Measurements from ENCODE around the gene GMDS. TPM values are rescaled to one million over a fixed set of nuclear protein-coding genes. Genes with fewer than 3 reads are reported as not detected.

GMDS gene
- total RNA-seq, 1 experiment from 2014 or later = 27.6 TPM

DNA sequence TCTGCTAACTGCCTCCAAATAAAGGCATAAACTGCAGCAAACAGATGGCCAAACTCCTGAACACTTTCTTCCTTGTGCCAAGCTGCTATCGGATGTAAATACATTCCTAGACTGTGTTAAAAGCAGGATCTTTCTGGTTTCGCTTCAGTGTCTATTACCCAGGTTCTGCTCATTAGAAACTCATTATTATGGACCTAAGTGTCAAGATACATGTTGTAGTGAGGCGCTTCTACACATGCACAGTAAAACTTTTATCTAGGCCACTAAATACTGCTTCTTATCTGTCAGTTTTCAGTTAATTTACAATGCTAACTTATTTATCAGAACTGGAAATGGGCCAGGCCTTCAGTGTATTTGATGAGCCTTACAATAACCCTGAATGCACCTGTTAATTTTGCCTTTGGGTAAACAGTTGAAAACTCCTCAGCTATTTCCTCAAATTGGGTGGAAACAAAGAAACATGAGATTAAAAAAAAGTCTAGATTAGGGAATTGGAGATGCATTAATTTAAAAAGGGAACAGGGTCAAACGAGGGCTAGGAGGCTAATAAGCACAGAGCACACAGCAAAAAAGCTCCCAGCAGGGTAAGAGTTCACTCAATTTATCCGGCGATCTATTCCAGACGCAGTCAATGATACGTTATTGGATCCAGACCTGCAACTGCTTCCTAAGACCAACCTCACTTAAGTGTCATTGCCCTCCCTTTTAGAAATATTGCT lies 395.1 kb downstream of the GMDS start:
- H4K91ac ChIP-seq (ENCODE audit: insufficient read length, low read depth, low read length) = no peak overlapping the region
- H3K14ac ChIP-seq (ENCODE audit: insufficient read depth, low read length) = no peak overlapping the region
- H3K79me1 ChIP-seq (ENCODE audit: insufficient read depth, low read depth, low read length, poor library complexity, severe bottlenecking) = no peaks in the 10 kb centered on the region
- peaks cover 5% of the 10 kb centered on the region for H3K9me3 ChIP-seq (ENCODE audit: control insufficient read depth, low read depth, low read length)
- H4K8ac ChIP-seq (replicated peaks; ENCODE audit: insufficient read length, low read depth, low read length) = no peak overlapping the region
- H3K4me2 ChIP-seq (ENCODE audit: insufficient read depth, insufficient read length, low read length) = no peak overlapping the region
- peaks cover 0 to 1% of the 10 kb centered on the region in 2 experiments; a peak in 2 of 4 replicates for H3K4me1 Mint-ChIP-seq
- H4K20me1 ChIP-seq (ENCODE audit: control insufficient read depth, insufficient read depth, insufficient read length) = no peaks in the 10 kb centered on the region
- H4K5ac ChIP-seq (ENCODE audit: insufficient read length, low read depth, low read length) = no peak overlapping the region
- no peak overlapping the region for H3K18ac ChIP-seq (ENCODE audit: insufficient read length, low read depth, low read length)
- H3T11ph ChIP-seq (ENCODE audit: low read length) = no peak overlapping the region
- H3K27ac ChIP-seq (ENCODE audit: insufficient read length, low read depth, low read length) = no peak overlapping the region
- no peaks in the 10 kb centered on the region for H3K27me3 ChIP-seq (ENCODE audit: insufficient read depth, low read length)
- no peak overlapping the region for H3K9ac ChIP-seq (ENCODE audit: extremely low read depth, insufficient read length, low read length)
- no peaks in the 10 kb centered on the region for H3K4me1 ChIP-seq (ENCODE audit: insufficient read depth, low read length)
- WGBS (ENCODE audit: extremely low coverage, insufficient read length, low lambda C conversion rate) = no CpG with 5 or more reads among the region's 8 CpGs
- no peak overlapping the region for H3K4me3 Mint-ChIP-seq
- H3K27me3 Mint-ChIP-seq (ENCODE audit: low read depth) = no peaks in the 10 kb centered on the region
- H3K9me3 Mint-ChIP-seq = peaks cover 12 to 17% of the 10 kb centered on the region in 2 experiments
- TF ChIP-seq CTCF (conservative IDR thresholded peaks at IDR 0.05) = no peak
- no peak overlapping the region for H2AK5ac ChIP-seq (ENCODE audit: insufficient read length, low read length)
- H3K36me3 Mint-ChIP-seq (ENCODE audit: insufficient read depth in 1 of 3, low read depth in 3 of 3) = peaks cover 7 to 13% (median 12%) of the 10 kb centered on the region in 3 experiments
- H3K56ac ChIP-seq (ENCODE audit: insufficient read length, low read depth, low read length) = no peak overlapping the region
- H3K23ac ChIP-seq (ENCODE audit: insufficient read length, low read depth, low read length) = no peak overlapping the region
- H3K23me2 ChIP-seq (ENCODE audit: insufficient read length, low read depth, low read length, poor library complexity, severe bottlenecking) = no peaks in the 10 kb centered on the region
- no peak overlapping the region for H2AFZ ChIP-seq (ENCODE audit: low read length)
- H2BK120ac ChIP-seq (ENCODE audit: low read depth, low read length, poor library complexity, severe bottlenecking) = no peak overlapping the region
- no peak overlapping the region for H2BK5ac ChIP-seq (ENCODE audit: insufficient read length, low read length)
- no peak for DNase-seq
- H2BK20ac ChIP-seq (ENCODE audit: low read depth, low read length, poor library complexity, severe bottlenecking) = no peak overlapping the region
- H3K4ac ChIP-seq (ENCODE audit: low read depth, low read length) = no peak overlapping the region
- H2BK12ac ChIP-seq (ENCODE audit: insufficient read length, low read depth, low read length) = no peak overlapping the region
- H2BK15ac ChIP-seq (ENCODE audit: low read depth, low read length) = no peak overlapping the region
- peak overlapping the region in 1 of 3 experiments; percentile 36; a peak in 1 of 7 replicates for H3K27ac Mint-ChIP-seq
- no peaks in the 10 kb centered on the region for H3K79me2 ChIP-seq (ENCODE audit: insufficient read depth, low read length)
